Measurements from ENCODE around the gene GRM8.

GRM8 gene

GRCh38 chr7:126978865-126979264 is 273.9 kb downstream of the GRM8 start:
- no peak for DNase-seq (ENCODE audit: low spot score)
- TF ChIP-seq, protein P1, sequence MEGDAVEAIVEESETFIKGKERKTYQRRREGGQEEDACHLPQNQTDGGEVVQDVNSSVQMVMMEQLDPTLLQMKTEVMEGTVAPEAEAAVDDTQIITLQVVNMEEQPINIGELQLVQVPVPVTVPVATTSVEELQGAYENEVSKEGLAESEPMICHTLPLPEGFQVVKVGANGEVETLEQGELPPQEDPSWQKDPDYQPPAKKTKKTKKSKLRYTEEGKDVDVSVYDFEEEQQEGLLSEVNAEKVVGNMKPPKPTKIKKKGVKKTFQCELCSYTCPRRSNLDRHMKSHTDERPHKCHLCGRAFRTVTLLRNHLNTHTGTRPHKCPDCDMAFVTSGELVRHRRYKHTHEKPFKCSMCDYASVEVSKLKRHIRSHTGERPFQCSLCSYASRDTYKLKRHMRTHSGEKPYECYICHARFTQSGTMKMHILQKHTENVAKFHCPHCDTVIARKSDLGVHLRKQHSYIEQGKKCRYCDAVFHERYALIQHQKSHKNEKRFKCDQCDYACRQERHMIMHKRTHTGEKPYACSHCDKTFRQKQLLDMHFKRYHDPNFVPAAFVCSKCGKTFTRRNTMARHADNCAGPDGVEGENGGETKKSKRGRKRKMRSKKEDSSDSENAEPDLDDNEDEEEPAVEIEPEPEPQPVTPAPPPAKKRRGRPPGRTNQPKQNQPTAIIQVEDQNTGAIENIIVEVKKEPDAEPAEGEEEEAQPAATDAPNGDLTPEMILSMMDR (IDR thresholded peaks at IDR 0.05; ENCODE audit: extremely low read depth, missing control alignments), result no peak

DNA sequence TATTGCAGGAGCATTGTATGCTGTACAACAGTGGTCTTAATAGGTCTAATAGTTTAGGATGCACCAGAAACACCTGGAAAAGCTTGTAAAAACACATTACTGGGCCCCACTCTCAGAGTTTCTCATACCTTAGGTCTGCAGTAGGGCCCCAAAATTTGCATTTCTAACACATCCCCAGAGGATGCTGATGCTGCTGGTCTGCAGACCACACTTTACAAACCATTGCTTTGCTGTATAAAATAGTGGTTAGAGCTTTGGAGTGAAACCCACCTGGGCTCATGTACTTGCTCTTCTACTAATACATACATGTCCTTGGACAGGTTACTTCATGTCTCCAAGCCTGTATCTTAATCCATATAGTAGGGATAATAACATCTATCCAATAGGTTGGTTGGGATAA is 279.7 kb downstream of the GRM8 start:
- no peak for DNase-seq (ENCODE audit: low spot score)
- TF ChIP-seq, protein P1 (IDR thresholded peaks at IDR 0.05; ENCODE audit: extremely low read depth, missing control alignments), result no peak

GRCh38 chr7:126972571-126972970 is 280.2 kb downstream of the GRM8 start:
- no peak for DNase-seq (ENCODE audit: low spot score)

DNA sequence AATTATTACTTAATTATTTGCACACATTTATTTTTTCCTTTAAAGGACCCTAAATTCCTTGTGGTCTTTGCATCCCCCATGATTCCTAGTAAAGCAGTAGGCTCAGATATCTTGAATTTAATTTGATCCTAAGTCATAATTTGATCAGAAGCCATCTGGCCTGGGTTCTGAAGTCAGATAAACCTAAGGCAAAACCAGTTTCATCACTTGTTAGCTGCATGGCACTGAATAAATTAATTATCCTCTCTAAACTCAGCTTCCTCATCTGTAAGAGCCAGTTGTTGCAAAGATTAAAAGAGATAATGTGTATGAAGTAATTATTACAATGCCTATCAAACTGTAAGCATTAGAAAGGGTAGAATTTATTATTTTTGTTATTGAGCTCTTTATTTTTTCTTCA is 293.1 kb downstream of the GRM8 start:
- TF ChIP-seq, protein P1 (IDR thresholded peaks at IDR 0.05; ENCODE audit: extremely low read depth, missing control alignments), result no peak
- no peak for DNase-seq (ENCODE audit: low spot score)

More at GRCh38 chr7:126972571-126972970, 280.2 kb downstream of the GRM8 start:
- TF ChIP-seq, protein P1 (IDR thresholded peaks at IDR 0.05; ENCODE audit: extremely low read depth, missing control alignments), result no peak

- no peak for DNase-seq (ENCODE audit: low spot score)
- TF ChIP-seq, protein P1 (IDR thresholded peaks at IDR 0.05; ENCODE audit: extremely low read depth, missing control alignments), result no peak
These were observed 294.4 kb downstream of the GRM8 start for GRCh38 chr7:126958367-126958766.

DNA sequence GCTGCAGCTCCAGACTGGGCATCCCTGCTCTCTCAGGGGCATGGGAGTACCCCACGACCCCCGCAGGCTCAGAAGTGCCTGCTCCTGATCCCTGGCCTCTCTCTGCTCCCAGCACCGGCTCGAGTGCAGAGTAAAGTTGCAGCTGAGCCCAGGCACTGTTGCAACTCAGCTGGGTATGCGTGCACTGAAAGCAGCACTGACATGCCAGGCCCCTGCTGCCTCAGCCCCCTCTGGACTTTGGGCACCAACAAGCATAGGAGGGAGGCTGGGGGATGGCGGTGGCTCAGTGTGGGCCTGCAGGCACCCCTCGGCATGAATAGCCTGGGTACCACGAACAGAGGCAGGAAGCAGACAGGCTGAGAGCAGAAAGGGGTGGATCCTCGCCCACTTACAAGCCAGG is 295.3 kb downstream of the GRM8 start:
- TF ChIP-seq, protein P1 (IDR thresholded peaks at IDR 0.05; ENCODE audit: extremely low read depth, missing control alignments), result no peak
- DNase-seq (ENCODE audit: low spot score), result no peak

DNA sequence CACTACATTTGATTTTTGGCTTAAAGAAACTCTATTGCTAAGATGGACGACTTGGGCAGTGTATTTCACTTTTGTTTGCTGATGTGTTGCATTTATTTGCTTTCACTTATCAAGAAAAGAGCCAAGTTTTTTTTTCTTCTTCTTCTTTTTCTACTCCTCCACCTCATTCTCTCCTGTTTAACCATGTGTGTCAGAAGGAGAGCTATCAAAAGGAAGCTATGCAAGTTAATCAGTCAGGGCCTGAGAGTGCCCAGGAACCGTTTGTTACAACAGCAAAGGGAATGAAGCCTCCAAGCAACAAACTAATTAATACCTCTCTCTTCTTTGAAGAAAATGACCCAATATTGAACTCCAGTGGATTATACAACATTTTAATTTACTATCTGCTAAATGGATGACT is 299.3 kb downstream of the GRM8 start:
- TF ChIP-seq, protein P1 (IDR thresholded peaks at IDR 0.05; ENCODE audit: extremely low read depth, missing control alignments), result no peak

More for the DNA sequence above, 299.3 kb downstream of the GRM8 start:
- DNase-seq (ENCODE audit: low spot score), result no peak
